Endothelial cell of umbilical vein (primary cell): ENCODE data around the gene SGO1.

ENCODE experiments used
- POLR2A ChIP-seq: IDR thresholded peaks from 2 replicates; pipeline ENCODE4 v1.6.1; 2012; ENCODE audit warnings: low read depth, mild to moderate bottlenecking, control low read depth, low read length
- POLR2AphosphoS5 ChIP-seq: IDR thresholded peaks from 2 replicates; pipeline ENCODE4 v1.6.1; 2012; ENCODE audit warnings: low read depth, mild to moderate bottlenecking, control low read depth, low read length, moderate library complexity; ENCODE audit not compliant: insufficient read depth
- TF ChIP-seq, protein P1 (sequence below), 2 donors: IDR thresholded peaks; 1 replicate in 1 of 2; 2 replicates in 1 of 2; pipeline ENCODE4 v1.5.1; 2011; ENCODE audit warnings: low read length in 2 of 2, mild to moderate bottlenecking in 2 of 2, moderate library complexity in 2 of 2, control low read depth in 1 of 2, inconsistent platforms in 1 of 2, low read depth in 1 of 2; ENCODE audit not compliant: insufficient read depth in 1 of 2; ENCODE audit errors: extremely low read depth in 1 of 2
- TF ChIP-seq, protein P2 (sequence below): IDR thresholded peaks from 2 replicates; pipeline ENCODE4 v1.6.1; 2011; ENCODE audit not compliant: insufficient read depth, insufficient read length

DNA sequence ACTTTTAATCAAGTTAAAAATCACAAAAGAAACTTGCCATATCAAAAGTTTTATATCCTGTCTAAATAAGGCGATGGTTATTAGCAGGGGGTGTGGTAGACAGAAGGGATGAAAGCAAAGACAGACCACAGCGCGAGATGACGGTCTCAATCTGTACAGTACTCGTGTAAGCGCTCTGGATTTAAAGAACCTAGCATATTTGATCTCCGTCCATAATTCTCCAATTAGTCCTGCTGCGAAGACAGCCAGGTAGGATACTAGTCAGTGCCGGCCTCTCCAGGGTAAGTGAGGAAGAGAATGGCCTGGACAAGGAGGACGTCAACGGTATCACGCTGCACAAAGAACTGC, 701 bp downstream of the SGO1 start:
- TF ChIP-seq, protein P1, sequence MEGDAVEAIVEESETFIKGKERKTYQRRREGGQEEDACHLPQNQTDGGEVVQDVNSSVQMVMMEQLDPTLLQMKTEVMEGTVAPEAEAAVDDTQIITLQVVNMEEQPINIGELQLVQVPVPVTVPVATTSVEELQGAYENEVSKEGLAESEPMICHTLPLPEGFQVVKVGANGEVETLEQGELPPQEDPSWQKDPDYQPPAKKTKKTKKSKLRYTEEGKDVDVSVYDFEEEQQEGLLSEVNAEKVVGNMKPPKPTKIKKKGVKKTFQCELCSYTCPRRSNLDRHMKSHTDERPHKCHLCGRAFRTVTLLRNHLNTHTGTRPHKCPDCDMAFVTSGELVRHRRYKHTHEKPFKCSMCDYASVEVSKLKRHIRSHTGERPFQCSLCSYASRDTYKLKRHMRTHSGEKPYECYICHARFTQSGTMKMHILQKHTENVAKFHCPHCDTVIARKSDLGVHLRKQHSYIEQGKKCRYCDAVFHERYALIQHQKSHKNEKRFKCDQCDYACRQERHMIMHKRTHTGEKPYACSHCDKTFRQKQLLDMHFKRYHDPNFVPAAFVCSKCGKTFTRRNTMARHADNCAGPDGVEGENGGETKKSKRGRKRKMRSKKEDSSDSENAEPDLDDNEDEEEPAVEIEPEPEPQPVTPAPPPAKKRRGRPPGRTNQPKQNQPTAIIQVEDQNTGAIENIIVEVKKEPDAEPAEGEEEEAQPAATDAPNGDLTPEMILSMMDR (IDR thresholded peaks at IDR 0.05; ENCODE audit: extremely low read depth in 1 of 2, insufficient read depth in 1 of 2, low read depth in 1 of 2, low read length in 2 of 2): no peak
- no peak for TF ChIP-seq POLR2A
- TF ChIP-seq POLR2AphosphoS5: no peak
- TF ChIP-seq, protein P2, sequence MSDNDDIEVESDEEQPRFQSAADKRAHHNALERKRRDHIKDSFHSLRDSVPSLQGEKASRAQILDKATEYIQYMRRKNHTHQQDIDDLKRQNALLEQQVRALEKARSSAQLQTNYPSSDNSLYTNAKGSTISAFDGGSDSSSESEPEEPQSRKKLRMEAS: no peak
